HepG2 (cell line): ENCODE data around the gene SNX15. TPM values are rescaled to one million over a fixed set of nuclear protein-coding genes. Genes with fewer than 3 reads are reported as not detected.

Source experiments
- ATAC-seq: fragments of 200-7000 bp; cut with Tn5 transposase; 3 replicates; pipeline ENCODE4 v1.9.1; 2020; ENCODE audit warnings: mild to moderate bottlenecking, moderate library complexity
- BruUV-seq: library from RNA; stranded (reverse); fragments of 400-500 nt; replicated peaks from 2 replicates; lab custom pipeline; 2021; lab: Mats Ljungman, UMichigan
- CTCF ChIA-PET: fragments of 300-600 bp; formaldehyde crosslinking; extraction: SDS; loops from one replicate; lab custom pipeline; 2021; ENCODE audit warnings: low total read pairs, inconsistent platforms, low intra/inter-chr PET ratio; lab: Yijun Ruan, JAX
- POLR2A ChIA-PET: fragments of 350-600 bp; sonication (Branson Sonifier 250); formaldehyde crosslinking; loops from one replicate; lab custom pipeline; 2020; ENCODE audit warnings: antibody characterized with exemption, inconsistent platforms; lab: Yijun Ruan, JAX
- DNase-seq: peaks from one replicate; pipeline ENCODE4 v3.0.0-alpha.2; 2015; ENCODE audit warnings: low spot score
- FAIRE-seq: peaks from 3 replicates; lab custom pipeline; 2011; peaks lifted over from hg19 to GRCh38; lab: Jason Lieb, UNC
- H2AFZ ChIP-seq: one replicate; pipeline ENCODE4 v1.6.1; 2011; ENCODE audit warnings: low read length, inconsistent platforms
- H3K27ac ChIP-seq: fragments of 300-600 bp; 3 replicates; pipeline ENCODE4 v1.8.0; 2011; ENCODE audit warnings: mixed run types, mild to moderate bottlenecking, mixed read lengths, low read length, inconsistent platforms; ENCODE audit not compliant: insufficient read depth; ENCODE audit errors: extremely low read length
- H3K27me3 ChIP-seq, 2 experiments: fragments of 200-600 bp in 1 of 2; 2 replicates in 1 of 2; 3 replicates in 1 of 2; pipeline versions ENCODE4 v1.6.0 to v1.8.0; 2011; ENCODE audit warnings: low read length in 2 of 2, mild to moderate bottlenecking in 2 of 2, moderate library complexity in 2 of 2, inconsistent platforms in 1 of 2; ENCODE audit not compliant: insufficient read depth in 2 of 2, control insufficient read depth in 1 of 2
- H3K36me3 ChIP-seq, 2 experiments: fragments of 200-600 bp in 1 of 2; replicated peaks in 1 of 2; 2 replicates in 1 of 2; 3 replicates in 1 of 2; pipeline versions ENCODE4 v1.5.1 to v1.8.0; 2011; ENCODE audit warnings: low read length in 2 of 2, inconsistent platforms in 1 of 2; ENCODE audit not compliant: insufficient read depth in 2 of 2, control insufficient read depth in 1 of 2
- H3K4me1 ChIP-seq: 2 replicates; pipeline ENCODE4 v1.5.1; 2012; ENCODE audit warnings: low read length, inconsistent platforms; ENCODE audit not compliant: insufficient read depth
- H3K4me2 ChIP-seq: 2 replicates; pipeline ENCODE4 v1.6.0; 2011; ENCODE audit warnings: low read depth, low read length, inconsistent platforms
- H3K4me3 ChIP-seq, 3 experiments: fragments of 200-600 bp in 1 of 3; sonication (generic), shearing (Covaris generic) in 1 of 3; replicated peaks in 1 of 3; 2 replicates each; pipeline ENCODE4 v1.5.1; 2011 to 2016; ENCODE audit warnings: low read length in 3 of 3, inconsistent platforms in 2 of 3, low read depth in 2 of 3, mild to moderate bottlenecking in 2 of 3, control low read depth in 1 of 3, mixed read lengths in 1 of 3; ENCODE audit not compliant: insufficient read depth in 1 of 3
- H3K79me2 ChIP-seq: one replicate; pipeline ENCODE4 v1.6.1; 2011; ENCODE audit warnings: low read length, inconsistent platforms; ENCODE audit not compliant: insufficient read depth
- H3K9ac ChIP-seq: 2 replicates; pipeline ENCODE4 v1.6.0; 2011; ENCODE audit warnings: mild to moderate bottlenecking, low read depth, low read length, inconsistent platforms; ENCODE audit not compliant: insufficient read depth
- H3K9me3 ChIP-seq: 2 replicates; pipeline ENCODE4 v1.5.1; 2012; ENCODE audit warnings: mild to moderate bottlenecking, low read length
- H4K20me1 ChIP-seq: 2 replicates; pipeline ENCODE4 v1.6.0; 2011; ENCODE audit warnings: inconsistent platforms, mild to moderate bottlenecking, low read length, moderate library complexity; ENCODE audit not compliant: insufficient read depth
- FOXP4 ChIP-seq: sonication (generic); formaldehyde crosslinking; IDR thresholded peaks from 2 replicates; pipeline ENCODE4 v1.4.0; 2020; ENCODE audit warnings: missing genetic modification reagents
- GLI4 ChIP-seq: sonication (generic); formaldehyde crosslinking; IDR thresholded peaks from 2 replicates; pipeline ENCODE4 v1.5.1; 2020; ENCODE audit warnings: missing genetic modification reagents, mild to moderate bottlenecking, moderate library complexity, borderline replicate concordance
- HDAC1 ChIP-seq: sonication (generic); formaldehyde crosslinking; IDR thresholded peaks from 2 replicates; pipeline ENCODE4 v1.5.1; 2020; ENCODE audit warnings: mild to moderate bottlenecking, missing genetic modification reagents
- PREB ChIP-seq: sonication (generic); formaldehyde crosslinking; IDR thresholded peaks from 2 replicates; pipeline ENCODE4 v1.4.0; 2020; ENCODE audit warnings: missing genetic modification reagents
- TARDBP ChIP-seq: sonication (generic); formaldehyde crosslinking; IDR thresholded peaks from 2 replicates; pipeline ENCODE4 v1.8.0; 2022; ENCODE audit warnings: mild to moderate bottlenecking, missing genetic modification reagents
- ZC3H13 ChIP-seq: sonication (generic); formaldehyde crosslinking; IDR thresholded peaks from 2 replicates; pipeline ENCODE4 v1.8.1; 2023; ENCODE audit warnings: mild to moderate bottlenecking, missing genetic modification reagents, moderate library complexity
- ZNF160 ChIP-seq: sonication (generic); formaldehyde crosslinking; IDR thresholded peaks from 2 replicates; pipeline ENCODE4 v1.8.0; 2022; ENCODE audit warnings: mild to moderate bottlenecking, inconsistent platforms, missing genetic modification reagents
- ZNF564 ChIP-seq: sonication (generic); formaldehyde crosslinking; IDR thresholded peaks from 2 replicates; pipeline ENCODE4 v1.8.1; 2023; ENCODE audit warnings: mild to moderate bottlenecking, missing genetic modification reagents
- ZNF678 ChIP-seq: sonication (generic); formaldehyde crosslinking; IDR thresholded peaks from 2 replicates; pipeline ENCODE4 v1.4.0; 2020; ENCODE audit warnings: mild to moderate bottlenecking, missing genetic modification reagents
- ZNF772 ChIP-seq: sonication (generic); formaldehyde crosslinking; IDR thresholded peaks from 2 replicates; pipeline ENCODE4 v1.5.0; 2020; ENCODE audit warnings: mild to moderate bottlenecking, missing genetic modification reagents
- WGBS: methylation state at CpG from one replicate; pipeline ENCODE4 v1.1.6; 2017; ENCODE audit warnings: low lambda C conversion rate; 5-methylcytosine and 5-hydroxymethylcytosine counted together
- in situ Hi-C: cut with HindIII; loops from 2 replicates; pipeline ENCODE4 v1.10.0; 2017; ENCODE audit warnings: low pct_unique_long_range_greater_than_20kb; ENCODE audit not compliant: extremely low pct_ligation_motif_present
- intact Hi-C: fragments of 100-400 bp; cut with micrococcal nuclease; formaldehyde crosslinking; loops from one replicate; pipeline ENCODE4 v1.10.0; 2022; ENCODE audit not compliant: unreplicated experiment
- polyA plus RNA-seq, 8 experiments: library from polyadenylated mRNA; depleted of rRNA in 3 of 8; stranded (reverse) in 7 of 8; unstranded in 1 of 8; fragments of >200 nt; fragmentation: Illumina TruSeq in 4 of 8; extraction: Trizol in 4 of 8; gene quantifications; 2 replicates each; pipeline versions ENCODE4 v1.2.1 to v1.2.3, GENCODE V29; 2011 to 2016; ENCODE audit warnings: low read depth in 4 of 8, missing spikeins in 1 of 8, mixed read lengths in 1 of 8; ENCODE audit not compliant: insufficient read depth in 1 of 8
- total RNA-seq, 5 experiments: library from RNA; depleted of rRNA; stranded (reverse); fragments of >200 nt; fragmentation: Illumina TruSeq; extraction: Trizol; gene quantifications; 2 replicates each; pipeline ENCODE4 v1.2.3, GENCODE V29; 2016; ENCODE audit warnings: low read depth in 1 of 5
- TF ChIP-seq, protein P1 (sequence below): sonication (generic); formaldehyde crosslinking; IDR thresholded peaks from 2 replicates; pipeline ENCODE4 v1.8.1; 2023; ENCODE audit warnings: mild to moderate bottlenecking, missing genetic modification reagents
- TF ChIP-seq, protein P2 (sequence below): sonication (generic); formaldehyde crosslinking; IDR thresholded peaks from 2 replicates; pipeline ENCODE4 v1.5.0; 2020; ENCODE audit warnings: mild to moderate bottlenecking, missing genetic modification reagents

SNX15 gene
- total and polyA plus RNA-seq, 2 of the 13 experiments (the other 11 are each of a cell fraction or from before 2014, with no cell fraction given): 19.1 to 22.6 TPM

DNA sequence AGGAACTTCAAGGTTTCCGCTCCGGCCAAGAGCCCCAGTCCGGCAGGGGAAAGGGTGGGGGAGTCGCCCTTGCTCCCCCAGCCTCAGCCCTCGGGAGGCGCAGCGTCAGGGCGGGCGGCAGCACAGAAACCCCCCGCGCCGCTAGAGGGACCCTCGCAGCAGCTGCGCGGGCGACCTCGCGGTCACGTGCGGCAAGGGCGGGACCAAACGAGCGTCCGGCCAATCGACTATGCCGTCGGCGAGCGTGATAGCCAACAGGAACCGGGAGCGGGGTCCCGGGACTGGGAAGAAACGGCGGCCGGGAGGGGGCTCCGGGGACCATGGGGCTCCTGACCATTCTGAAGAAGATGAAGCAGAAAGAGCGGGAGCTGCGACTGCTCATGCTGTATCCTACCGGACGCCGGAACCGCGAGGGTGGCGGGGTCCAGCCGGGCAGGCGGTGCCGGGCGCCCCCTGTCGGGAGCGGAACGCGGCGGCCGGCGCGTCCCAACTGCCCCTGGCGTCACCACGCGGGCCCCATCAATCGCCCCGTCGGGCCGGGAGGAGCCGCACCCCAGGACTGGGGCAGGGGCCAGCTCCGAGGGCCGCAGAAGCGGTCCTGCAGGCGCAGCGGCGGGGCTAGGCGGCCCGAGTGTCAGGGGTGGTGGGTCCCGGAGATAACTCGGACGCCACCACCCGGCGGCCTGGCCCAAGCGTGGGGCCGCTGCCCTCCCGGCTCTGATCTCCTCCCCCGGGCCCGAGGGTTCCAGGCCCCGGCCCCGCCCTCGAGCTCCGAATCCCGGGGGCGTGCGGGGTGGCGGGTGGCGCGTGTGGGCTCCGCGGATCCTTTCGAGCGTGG is 13.1 kb upstream of the SNX15 start, which contains the start of gene ARL2 (continued):
- TF ChIP-seq, protein P1, sequence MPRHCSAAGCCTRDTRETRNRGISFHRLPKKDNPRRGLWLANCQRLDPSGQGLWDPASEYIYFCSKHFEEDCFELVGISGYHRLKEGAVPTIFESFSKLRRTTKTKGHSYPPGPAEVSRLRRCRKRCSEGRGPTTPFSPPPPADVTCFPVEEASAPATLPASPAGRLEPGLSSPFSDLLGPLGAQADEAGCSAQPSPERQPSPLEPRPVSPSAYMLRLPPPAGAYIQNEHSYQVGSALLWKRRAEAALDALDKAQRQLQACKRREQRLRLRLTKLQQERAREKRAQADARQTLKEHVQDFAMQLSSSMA: no peak
- no peak for TF ChIP-seq GLI4 (CRISPR knock-in tag)

- DNase-seq (no peak), FAIRE-seq (no peak), ATAC-seq (peak; percentile 29)
- Histone ChIP-seq H3K36me3 (no peaks in the 10 kb centered on the region), H3K27ac (peak overlapping the region; percentile 72), H3K79me2 (no peaks in the 10 kb centered on the region), H3K9ac (peak overlapping the region; percentile 68), H4K20me1 (no peaks in the 10 kb centered on the region), H2AFZ (no peak overlapping the region), H3K4me2 (peak overlapping the region; percentile 80), H3K9me3 (no peaks in the 10 kb centered on the region), H3K4me3 (peak overlapping the region; percentile 77 to 81 (median 80)), H3K4me1 (peaks cover 39% of the 10 kb centered on the region), H3K27me3 (no peaks in the 10 kb centered on the region)
- WGBS: 39% methylated on average over 15 of the region's 23 CpGs
- ChIA-PET CTCF (interaction anchor here (1.1 to 1.8 kb wide), 5 partner anchors 13 to 103 kb away, joined by 3 to 9 read pairs (median 5); partner anchors contain the start of genes SNX15 and ZNHIT2), POLR2A (interaction anchor here (1.2 to 3.2 kb wide), 22 partner anchors 10 to 236 kb away, joined by 3 to 42 read pairs (median 5); partner anchors contain the start of genes BATF2, CAPN1, FAU and GPHA2)
- in situ Hi-C loops: no loop called here
- BruUV-seq: no TSS peak
- intact Hi-C loops: loop anchor here (1.0 to 2.0 kb wide), 2 partner anchors 64 to 167 kb away; no protein-coding TSS in a partner anchor
- TF ChIP-seq, protein P2, sequence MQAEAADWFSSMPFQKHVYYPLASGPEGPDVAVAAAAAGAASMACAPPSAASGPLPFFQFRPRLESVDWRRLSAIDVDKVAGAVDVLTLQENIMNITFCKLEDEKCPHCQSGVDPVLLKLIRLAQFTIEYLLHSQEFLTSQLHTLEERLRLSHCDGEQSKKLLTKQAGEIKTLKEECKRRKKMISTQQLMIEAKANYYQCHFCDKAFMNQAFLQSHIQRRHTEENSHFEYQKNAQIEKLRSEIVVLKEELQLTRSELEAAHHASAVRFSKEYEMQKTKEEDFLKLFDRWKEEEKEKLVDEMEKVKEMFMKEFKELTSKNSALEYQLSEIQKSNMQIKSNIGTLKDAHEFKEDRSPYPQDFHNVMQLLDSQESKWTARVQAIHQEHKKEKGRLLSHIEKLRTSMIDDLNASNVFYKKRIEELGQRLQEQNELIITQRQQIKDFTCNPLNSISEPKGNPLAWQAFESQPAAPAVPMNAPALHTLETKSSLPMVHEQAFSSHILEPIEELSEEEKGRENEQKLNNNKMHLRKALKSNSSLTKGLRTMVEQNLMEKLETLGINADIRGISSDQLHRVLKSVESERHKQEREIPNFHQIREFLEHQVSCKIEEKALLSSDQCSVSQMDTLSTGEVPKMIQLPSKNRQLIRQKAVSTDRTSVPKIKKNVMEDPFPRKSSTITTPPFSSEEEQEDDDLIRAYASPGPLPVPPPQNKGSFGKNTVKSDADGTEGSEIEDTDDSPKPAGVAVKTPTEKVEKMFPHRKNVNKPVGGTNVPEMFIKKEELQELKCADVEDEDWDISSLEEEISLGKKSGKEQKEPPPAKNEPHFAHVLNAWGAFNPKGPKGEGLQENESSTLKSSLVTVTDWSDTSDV: no peak
- TF ChIP-seq ZNF160 (CRISPR knock-in tag) (no peak), TARDBP (CRISPR knock-in tag) (no peak), PREB (CRISPR knock-in tag) (no peak), HDAC1 (CRISPR knock-in tag) (peak; percentile 7; the same call in 1 of the 2 replicates), ZNF772 (CRISPR knock-in tag) (0 out of 2 replicates have a peak, but pooled peaks have one; percentile 25), FOXP4 (CRISPR knock-in tag) (0 out of 2 replicates have a peak, but pooled peaks have one; percentile 4), ZNF564 (peak; percentile 22; the same call in 1 of the 2 replicates), ZC3H13 (CRISPR knock-in tag) (no peak), ZNF678 (CRISPR knock-in tag) (no peak)
Observed at GRCh38 chr11:65014726-65015227, 12.5 kb upstream of the SNX15 start.
